SHP77 (cell line): ENCODE measurements around the gene PXYLP1.
A peak's percentile ranks its signal among the peaks of the same experiment; 100 is the strongest.

Experiments used
- DNase-seq, 2 experiments: peaks; one replicate each; lab custom pipeline; 2025; lab: John Stamatoyannopoulos, UW

PXYLP1 gene

DNA sequence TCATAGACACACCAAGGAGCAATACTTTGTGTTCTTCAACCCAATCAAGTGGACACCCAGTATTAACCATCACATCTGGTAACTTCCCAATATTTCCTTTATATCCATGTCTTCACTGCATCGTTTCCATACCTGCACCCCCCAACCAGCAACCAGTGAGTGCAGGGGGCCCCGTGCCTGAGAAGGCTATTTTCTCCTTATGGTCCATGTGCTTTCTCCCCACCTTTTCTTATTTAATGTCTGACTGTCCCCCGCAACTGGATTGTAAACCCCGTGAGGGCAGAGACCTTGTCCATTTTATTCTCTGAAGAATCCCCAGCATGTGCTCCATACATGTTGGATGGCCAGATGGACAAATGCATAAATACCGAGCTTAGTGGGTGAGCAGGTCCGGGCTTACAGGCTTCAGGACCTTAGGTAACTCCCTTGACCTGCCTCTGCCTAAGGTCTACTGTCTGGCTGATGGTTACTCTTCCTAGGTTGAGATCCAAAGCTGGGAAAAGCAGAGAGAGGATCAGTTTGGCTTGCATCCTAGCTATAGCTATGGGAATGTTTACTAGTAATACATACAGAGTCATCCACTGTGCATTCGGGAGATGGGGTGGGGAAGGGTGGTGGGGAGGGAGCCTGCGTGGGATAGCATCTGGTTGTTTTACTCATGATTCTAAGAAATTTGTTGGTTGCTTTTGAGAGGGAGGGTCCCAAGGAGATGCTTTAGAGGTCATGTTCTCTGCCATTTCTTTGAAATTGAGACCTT lies 41.5 kb downstream of the PXYLP1 start:
- DNase-seq, result no peak

DNA sequence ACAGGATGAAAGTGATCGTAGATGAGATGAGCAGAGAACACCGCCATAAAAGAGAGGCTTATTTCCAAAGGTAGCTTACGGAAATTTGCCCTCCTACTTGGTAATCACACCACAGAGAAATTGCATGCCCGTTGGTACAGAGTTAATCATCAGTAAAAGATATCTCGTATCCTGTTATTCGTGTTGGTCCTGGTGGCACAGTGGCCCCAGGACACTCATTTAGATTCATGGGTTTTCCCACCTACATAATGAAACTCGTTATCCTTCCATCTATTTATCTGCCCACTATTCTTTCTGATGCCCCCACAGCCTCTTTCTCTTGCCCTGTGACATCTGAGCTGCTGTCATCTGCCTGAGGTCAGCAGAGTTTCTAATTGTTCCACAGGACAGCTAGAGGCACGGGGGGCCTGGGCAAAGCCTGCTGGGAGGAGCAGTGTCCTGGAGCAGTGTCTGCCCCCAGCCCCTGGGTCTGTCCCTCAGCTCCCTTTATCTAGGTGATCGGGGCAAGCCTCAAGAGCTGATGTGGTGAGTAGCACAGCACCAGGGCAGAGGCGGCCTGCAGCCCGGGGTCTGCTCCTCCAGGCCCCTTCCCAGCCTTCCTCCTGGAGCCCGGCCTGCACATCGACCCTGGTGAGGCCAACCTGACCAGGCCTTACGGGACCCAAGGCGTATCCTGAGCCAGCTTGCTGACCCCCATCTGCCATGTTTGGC lies 42.2 kb downstream of the PXYLP1 start:
- DNase-seq, result no peak

DNA sequence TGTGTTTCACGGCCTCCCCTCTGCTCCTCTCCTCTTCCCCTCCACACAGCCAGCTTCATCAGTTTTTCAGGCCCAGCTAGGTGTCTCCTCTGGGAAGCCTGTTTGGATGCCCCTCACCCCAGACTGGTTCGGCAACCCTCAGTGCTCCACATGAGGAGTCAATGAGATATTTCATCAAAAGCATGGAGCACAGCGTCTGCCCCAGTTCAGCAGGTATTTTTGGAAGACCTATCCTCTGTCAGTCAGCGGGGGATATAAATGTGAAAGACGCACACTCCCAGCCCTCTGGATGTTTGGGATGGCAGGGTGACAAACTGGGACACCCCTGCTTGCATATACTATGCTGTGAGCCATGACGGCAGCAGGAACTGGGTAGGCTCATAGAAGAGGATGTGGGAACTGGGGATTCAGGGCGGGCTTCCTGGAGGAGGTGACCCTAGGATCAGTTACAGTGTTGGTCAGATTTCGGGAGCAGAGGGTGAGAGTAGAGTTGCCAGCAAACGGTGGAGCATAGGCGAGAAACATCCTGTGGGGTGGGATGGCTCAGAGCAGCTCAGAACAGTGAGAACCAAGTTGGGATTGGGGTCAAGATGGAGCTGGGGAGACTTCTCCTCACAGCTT lies 42.9 kb downstream of the PXYLP1 start:
- no peak for DNase-seq

DNA sequence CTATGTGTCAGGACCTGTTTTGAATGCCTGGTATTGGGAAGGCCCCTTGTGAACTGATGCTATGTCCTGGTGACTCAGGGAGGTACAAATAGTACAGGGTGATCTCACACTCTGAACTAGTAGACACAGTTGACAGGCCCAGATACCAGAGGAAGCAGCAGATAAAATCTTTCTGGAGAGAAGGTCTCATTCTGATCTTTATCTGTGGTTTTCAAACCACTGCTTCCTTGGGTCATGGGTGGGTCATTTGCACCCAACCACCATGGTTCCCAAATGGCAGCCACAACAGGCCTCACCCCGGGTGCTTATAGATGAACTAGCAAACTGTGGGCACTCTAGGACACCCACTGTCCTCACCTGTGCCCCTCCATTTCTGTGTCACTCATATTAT lies 43.4 kb downstream of the PXYLP1 start:
- no peak for DNase-seq

DNA sequence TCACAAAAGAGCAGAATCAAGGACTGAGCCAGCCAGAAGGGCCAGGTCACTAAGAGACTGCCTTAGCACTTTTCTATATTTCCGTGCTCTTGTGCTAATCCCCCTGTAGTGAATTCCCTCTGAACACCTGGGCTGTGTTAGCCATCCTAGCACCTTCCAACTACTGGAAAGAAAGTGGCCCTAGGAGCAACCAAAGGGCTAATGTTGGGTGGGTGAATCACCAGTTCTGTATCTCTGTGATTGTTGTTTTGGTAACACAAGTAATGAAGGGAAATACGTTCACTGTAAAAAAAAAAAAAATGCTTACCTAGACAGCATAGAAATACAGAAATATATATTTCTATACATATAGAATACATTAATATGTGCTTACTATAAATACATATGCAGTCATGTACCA lies 43.9 kb downstream of the PXYLP1 start:
- no peak for DNase-seq

DNA sequence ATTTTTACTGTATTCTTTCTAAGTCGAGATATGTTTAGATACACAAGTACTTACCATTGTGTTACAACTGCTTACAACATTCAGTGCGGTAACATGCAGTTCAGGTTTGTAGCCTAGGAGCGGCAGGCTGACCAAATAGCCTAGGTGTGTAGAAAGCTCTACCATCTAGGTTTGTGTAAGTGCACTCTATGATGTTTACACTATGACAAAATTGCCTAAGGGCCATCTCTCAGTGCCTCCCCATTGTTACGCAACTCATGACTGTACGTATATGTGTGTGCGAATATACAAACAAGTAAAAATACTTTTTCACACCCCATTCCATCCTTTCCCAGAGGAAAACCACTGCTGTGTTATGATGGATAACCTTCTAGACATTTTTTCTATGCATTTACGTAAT lies 44.3 kb downstream of the PXYLP1 start:
- no peak for DNase-seq

DNA sequence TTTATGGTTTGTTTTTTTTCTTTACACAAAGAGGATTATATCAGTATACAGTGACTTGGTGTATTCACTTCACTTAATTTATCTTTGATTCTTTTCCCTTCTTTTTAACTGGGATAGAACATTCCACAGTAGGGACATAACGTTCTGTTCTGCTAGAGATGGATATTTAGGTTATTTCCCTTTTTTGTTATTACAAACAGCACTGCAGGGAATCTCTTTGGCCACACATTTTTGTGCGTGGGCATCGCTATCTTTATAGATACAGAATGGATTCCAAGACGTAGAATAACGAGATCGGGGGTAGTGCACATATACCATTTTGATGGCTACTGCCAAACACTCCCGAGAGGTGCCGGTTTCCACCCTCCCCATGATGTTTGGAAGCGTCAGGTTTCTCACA lies 44.8 kb downstream of the PXYLP1 start:
- DNase-seq, result no peak

DNA sequence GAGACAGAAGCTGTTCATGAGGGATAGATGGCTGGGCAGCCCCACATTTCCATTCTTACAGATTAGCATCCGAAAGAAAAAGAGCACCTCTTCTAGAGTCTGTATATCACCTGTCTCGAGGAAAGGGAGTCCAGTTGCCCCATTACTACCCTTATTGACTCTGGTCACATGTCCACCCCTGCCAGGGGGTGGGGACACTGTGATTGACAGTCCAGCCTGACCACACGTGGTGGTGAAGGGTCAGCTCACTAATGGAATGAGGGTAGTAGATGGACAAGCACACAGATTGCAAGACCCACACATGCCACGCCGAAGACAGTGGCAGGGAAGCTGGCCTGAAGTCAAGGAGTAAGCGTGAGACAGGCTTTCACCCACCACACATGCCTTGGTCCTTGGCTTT lies 45.8 kb downstream of the PXYLP1 start:
- DNase-seq, result no peak

DNA sequence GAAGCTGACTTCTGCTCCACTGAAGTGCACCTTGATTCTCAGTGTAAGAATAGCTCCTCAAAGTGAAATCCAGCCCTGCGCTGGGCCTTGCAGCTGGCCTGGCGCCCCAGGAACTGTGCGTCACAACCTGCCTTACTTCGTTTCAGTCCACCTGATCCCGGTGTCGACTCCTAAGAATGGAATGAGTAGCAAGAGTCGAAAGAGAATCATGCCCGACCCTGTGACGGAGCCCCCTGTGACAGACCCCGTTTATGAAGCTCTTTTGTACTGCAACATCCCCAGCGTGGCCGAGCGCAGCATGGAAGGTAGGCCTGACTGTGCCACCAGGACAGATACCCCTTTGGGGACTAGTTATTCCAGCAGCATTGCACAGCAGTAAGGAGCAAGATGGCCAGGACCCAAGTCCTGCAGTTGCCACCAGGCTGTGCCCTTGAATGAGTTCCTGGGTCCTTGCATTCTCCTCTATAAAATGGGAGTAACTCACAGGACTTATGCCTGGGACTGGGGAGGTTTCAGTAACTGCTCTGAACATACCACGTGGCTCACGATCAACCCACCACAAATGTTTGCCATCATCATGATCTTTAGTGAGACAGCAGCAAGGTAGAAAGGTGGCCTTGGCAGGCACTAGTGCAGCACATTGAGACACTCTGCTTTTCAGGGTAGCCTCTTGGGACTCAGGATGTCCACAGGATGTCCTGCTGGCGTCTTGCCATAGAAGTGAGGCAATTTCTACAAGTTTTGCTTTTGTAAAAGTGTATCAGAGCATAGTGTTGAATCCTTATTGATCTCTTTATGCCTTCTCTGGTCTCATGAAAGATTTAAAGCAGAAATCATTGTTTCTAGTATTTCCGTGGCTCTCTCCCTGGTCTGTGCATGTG lies 46.8 kb downstream of the PXYLP1 start:
- DNase-seq, result no peak

DNA sequence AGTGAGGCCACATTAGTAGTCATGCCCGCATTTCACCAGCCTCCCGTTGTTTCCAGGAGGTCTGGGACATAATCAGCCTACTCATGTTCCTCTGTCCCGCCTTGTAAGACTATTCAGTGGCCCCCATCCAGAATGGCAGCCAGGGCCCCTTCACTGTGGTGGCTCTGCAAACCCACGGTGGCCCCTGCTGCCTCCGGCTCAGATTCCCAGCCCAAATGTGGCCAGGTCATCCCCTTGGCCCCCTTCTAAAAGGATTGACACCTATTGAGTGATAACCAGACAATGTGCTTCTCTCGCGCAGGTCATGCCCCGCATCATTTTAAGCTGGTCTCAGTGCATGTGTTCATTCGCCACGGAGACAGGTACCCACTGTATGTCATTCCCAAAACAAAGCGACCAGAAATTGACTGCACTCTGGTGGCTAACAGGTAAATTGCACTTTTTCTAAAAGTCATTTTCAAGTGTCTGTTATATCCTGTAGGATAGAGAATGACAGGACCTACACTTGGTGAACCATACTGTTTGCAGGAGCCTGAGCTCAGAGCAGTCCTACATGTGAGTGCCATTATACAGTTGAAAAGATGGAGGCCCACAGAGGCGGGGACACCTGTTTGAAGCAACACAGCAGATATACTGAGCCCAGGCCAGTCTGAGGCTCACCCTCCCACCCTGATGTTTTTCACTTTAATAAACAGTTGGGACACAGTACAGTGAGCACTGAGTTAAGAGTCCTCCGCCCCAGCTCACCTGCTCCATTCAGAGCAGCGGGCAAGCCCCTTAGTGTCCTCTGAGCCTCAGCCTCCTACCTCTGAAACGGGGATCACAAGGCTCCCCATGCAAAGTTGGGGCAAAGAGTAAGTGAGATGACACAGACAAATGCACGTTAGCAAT lies 47.7 kb downstream of the PXYLP1 start:
- DNase-seq, result peak; percentile 33 to 46

DNA sequence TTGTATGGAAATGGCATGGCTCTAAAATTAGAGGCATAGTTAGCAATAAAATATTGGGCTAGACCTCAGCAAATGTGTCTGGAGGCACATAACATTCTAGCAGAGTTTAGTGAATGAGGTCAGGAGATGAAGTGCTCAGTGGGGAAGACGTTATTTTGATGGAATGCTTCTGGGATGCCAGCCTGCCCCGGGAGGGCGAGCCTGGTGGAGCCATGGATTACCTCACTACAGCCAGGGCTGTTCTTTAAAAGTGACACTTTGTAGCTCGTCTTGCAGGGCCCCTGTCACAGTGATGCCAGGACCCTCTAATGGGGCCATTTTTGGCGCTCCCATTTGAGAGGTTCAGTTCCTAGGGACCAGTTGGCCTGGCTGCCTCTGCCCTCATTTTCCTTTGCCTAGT lies 48.5 kb downstream of the PXYLP1 start:
- DNase-seq, result no peak

DNA sequence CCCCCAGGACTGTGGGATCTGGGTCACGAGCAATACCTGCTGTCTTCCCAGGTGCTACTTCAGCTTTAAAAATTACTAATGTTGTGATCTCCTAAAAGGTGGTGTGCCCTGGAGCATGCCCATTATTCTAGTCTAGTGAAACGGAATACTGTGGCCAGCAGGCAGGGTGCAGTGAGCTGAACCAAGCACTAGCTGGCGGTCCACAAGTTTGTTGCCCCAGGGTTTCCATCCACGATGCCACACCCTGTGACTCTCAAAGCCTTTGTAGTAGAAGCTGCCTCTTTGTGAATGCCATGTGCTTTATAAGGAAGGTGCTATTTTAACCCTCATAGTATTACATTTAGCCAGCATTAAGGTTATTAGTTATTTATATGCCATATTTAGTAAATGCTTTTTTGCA lies 49.1 kb downstream of the PXYLP1 start:
- DNase-seq, result no peak

DNA sequence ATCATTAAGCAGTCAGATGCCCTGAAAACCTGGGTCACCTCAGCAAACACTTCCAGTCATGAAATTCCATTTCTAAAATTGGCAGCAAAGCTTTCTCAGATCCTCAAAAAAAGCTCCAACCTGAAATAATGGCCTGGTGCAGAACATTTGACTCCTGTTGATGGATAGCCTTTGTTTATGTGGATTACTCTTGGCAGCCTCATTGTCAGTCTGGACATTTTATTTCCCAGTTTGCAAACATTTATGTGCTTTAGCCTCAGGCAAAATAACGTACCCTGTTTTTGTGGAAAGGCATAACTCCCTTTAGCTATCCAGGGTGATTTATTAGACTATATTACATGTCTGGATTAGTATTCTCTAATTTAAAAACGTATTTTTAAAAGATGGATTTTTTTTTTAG lies 53.9 kb downstream of the PXYLP1 start:
- no peak for DNase-seq

DNA sequence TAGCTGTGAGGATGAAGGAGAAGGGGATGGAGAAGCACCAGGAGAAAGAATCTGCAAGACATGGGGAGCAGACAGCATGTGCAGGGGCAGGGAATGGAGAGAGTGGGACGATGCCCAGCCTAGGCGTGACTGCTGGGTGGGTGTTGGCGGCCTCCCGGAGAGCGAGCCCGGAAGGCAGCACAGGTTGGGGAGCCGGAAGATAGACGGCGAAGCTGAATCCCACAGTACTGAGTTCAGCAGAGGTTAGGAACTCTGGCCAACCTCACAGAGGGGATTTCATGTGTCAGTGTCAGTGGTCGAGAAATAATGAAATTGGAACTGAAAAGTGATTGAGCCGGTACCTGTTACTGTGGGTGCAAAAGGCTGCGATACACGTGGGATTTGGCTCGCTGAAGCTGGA lies 55.2 kb downstream of the PXYLP1 start:
- no peak for DNase-seq

DNA sequence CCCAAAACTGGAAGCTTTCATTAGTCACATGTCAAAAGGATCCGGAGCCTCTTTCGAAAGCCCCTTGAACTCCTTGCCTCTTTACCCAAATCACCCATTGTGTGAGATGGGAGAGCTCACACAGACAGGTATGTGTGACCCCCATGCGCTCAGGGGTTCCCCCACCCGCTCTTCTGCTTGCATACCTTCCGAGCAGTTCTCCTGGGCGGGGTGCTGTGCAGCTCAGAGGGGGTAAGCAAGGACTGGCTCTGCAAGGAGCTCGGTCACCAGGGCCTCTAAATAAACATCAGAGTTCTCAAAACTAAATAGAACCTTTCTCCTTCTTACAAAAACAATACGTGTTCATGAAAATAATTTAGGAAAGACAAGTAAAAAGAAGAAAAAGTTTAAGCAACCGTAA lies 55.7 kb downstream of the PXYLP1 start:
- DNase-seq, result no peak

DNA sequence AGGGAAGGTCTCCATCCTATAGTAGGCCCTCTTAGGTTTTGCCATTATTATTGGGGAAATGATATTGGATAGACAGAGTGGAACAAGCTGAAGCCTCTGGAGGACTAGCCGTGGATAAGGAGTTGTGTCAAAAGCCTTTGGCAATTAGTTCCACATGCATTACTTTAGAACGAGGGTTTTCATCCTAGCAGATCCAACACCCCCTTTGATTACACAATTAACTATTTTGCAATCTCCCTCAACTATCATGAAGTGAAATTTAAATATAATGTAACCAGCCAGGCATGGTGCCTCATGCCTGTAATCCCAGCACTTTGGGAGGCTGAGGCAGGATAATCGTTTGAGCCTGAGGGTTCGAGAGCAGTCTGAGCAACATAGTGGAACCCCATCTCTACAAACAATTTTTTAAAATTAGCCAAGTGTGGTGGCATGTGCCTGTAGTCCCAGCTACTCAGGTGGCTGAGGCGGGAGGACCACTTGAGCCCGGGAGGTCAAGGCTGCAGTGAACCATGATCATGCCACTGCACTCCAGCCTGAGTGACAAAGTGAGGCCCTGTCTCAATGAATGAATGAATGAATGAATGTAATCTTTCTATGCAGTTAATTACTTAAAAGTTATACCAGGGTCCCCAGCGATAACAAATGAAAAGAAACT lies 56.8 kb downstream of the PXYLP1 start:
- DNase-seq, result no peak

DNA sequence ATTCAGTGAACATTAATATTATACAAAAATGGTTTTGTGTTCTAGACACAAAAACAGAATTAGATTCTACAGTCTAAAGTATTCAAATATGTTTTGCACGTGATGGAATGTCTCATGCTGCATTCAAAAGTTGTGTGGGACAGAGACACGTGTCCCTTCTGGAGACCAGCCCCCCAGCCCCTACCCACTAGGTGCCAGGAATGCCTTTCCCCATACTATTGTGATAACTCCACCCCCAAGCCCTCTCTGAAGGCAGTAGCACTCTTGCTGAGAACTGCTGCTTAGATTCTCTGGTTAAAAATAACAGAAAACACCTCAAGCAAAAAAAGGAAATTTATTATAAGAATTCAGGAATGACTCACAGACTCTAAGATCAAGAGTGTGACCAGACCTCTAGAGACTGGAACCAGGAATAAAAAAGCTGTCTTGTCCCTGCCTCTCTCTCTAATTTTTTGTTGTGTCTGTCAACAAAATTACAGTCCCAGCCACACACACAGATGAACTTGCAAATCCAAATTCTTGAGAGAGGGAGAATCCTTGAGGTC lies 57.7 kb downstream of the PXYLP1 start:
- DNase-seq, result no peak

DNA sequence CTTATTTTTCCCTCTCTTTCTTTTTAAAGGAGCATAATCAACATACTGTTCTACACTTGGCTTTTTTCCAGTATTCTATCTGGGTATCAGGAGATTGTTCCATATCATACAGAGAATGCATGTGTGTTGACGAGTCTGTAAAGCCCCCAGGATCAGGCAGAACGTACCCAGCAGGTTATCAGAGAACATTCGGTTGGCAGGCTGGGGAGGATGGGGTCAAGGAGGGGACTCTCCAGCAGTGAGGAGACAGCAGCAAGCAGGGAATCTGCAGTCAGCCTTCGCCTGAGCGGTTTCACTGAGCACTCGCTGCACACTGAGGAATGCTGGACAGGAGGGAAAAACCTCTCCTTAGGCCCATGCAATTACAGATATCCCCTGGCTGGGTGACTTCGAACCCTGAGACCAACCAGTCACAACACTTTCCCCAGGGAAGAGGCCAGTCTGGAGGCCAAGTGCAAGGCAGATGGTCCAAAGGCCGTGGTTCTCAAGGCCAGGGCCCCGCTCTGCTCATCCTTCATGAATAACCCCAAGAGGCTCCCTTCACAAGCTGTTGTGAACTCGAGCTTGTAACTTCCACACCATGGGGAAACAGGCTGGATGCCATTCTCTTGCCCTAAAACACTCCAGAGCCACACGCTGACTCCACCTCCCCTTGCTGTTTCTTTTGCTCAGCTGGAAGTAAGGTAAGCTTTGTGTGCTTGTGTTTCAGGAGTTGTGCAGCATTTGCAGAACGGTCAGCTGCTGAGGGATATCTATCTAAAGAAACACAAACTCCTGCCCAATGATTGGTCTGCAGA lies 60.1 kb downstream of the PXYLP1 start:
- DNase-seq, result no peak

DNA sequence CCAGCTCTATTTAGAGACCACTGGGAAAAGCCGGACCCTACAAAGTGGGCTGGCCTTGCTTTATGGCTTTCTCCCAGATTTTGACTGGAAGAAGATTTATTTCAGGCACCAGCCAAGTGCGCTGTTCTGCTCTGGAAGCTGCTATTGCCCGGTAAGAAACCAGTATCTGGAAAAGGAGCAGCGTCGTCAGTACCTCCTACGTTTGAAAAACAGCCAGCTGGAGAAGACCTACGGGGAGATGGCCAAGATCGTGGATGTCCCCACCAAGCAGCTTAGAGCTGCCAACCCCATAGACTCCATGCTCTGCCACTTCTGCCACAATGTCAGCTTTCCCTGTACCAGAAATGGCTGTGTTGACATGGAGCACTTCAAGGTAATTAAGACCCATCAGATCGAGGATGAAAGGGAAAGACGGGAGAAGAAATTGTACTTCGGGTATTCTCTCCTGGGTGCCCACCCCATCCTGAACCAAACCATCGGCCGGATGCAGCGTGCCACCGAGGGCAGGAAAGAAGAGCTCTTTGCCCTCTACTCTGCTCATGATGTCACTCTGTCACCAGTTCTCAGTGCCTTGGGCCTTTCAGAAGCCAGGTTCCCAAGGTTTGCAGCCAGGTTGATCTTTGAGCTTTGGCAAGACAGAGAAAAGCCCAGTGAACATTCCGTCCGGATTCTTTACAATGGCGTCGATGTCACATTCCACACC lies 60.9 kb downstream of the PXYLP1 start:
- no peak for DNase-seq
